WTC11 (cell line): ENCODE data around the gene PHLDA3.

ENCODE experiments used
- CREB1 ChIP-seq: sonication (generic); formaldehyde crosslinking; IDR thresholded peaks from 2 replicates; pipeline ENCODE4 v1.8.0; 2023; ENCODE audit warnings: mild to moderate bottlenecking, missing genetic modification reagents
- ESRRA ChIP-seq: sonication (generic); formaldehyde crosslinking; IDR thresholded peaks from 2 replicates; pipeline ENCODE4 v1.8.1; 2022; ENCODE audit warnings: mild to moderate bottlenecking, missing genetic modification reagents, borderline replicate concordance
- FOXK1 ChIP-seq: sonication (generic); formaldehyde crosslinking; IDR thresholded peaks from 2 replicates; pipeline ENCODE4 v1.8.0; 2022; ENCODE audit warnings: mild to moderate bottlenecking, moderate library complexity, missing genetic modification reagents
- IRF2 ChIP-seq: sonication (generic); formaldehyde crosslinking; IDR thresholded peaks from 2 replicates; pipeline ENCODE4 v1.8.0; 2022; ENCODE audit warnings: low read depth, missing genetic modification reagents, borderline replicate concordance
- KAT7 ChIP-seq: sonication (generic); formaldehyde crosslinking; IDR thresholded peaks from 2 replicates; pipeline ENCODE4 v1.8.1; 2023; ENCODE audit warnings: missing genetic modification reagents, mild to moderate bottlenecking, borderline replicate concordance
- NR1H2 ChIP-seq: sonication (generic); formaldehyde crosslinking; IDR thresholded peaks from 2 replicates; pipeline ENCODE4 v1.9.0; 2021; ENCODE audit warnings: mild to moderate bottlenecking, moderate library complexity, missing genetic modification reagents
- TEAD4 ChIP-seq: sonication (generic); formaldehyde crosslinking; IDR thresholded peaks from 2 replicates; pipeline ENCODE4 v1.8.0; 2022; ENCODE audit warnings: mild to moderate bottlenecking, missing genetic modification reagents
- ZNF121 ChIP-seq: sonication (generic); formaldehyde crosslinking; IDR thresholded peaks from 2 replicates; pipeline ENCODE4 v1.8.0; 2023; ENCODE audit warnings: missing genetic modification reagents
- TF ChIP-seq, protein P1 (sequence below): sonication (generic); formaldehyde crosslinking; IDR thresholded peaks from 2 replicates; pipeline ENCODE4 v1.8.1; 2022; ENCODE audit warnings: mild to moderate bottlenecking, moderate library complexity, missing genetic modification reagents
- TF ChIP-seq, protein P2 (sequence below): sonication (generic); formaldehyde crosslinking; IDR thresholded peaks from 2 replicates; pipeline ENCODE4 v1.8.0; 2022; ENCODE audit warnings: mild to moderate bottlenecking, missing genetic modification reagents
- TF ChIP-seq, protein P3 (sequence below): fragments of 200-600 bp; IDR thresholded peaks from 2 replicates; pipeline ENCODE4 v1.8.0; 2022; ENCODE audit warnings: antibody characterized with exemption
- TF ChIP-seq, protein P4 (sequence below): sonication (generic); formaldehyde crosslinking; IDR thresholded peaks from 2 replicates; pipeline ENCODE4 v1.8.1; 2023; ENCODE audit warnings: mild to moderate bottlenecking, missing genetic modification reagents
- TF ChIP-seq, protein P5 (sequence below): sonication (generic); formaldehyde crosslinking; IDR thresholded peaks from 2 replicates; pipeline ENCODE4 v1.8.1; 2023; ENCODE audit warnings: mild to moderate bottlenecking, missing genetic modification reagents, moderate library complexity

DNA sequence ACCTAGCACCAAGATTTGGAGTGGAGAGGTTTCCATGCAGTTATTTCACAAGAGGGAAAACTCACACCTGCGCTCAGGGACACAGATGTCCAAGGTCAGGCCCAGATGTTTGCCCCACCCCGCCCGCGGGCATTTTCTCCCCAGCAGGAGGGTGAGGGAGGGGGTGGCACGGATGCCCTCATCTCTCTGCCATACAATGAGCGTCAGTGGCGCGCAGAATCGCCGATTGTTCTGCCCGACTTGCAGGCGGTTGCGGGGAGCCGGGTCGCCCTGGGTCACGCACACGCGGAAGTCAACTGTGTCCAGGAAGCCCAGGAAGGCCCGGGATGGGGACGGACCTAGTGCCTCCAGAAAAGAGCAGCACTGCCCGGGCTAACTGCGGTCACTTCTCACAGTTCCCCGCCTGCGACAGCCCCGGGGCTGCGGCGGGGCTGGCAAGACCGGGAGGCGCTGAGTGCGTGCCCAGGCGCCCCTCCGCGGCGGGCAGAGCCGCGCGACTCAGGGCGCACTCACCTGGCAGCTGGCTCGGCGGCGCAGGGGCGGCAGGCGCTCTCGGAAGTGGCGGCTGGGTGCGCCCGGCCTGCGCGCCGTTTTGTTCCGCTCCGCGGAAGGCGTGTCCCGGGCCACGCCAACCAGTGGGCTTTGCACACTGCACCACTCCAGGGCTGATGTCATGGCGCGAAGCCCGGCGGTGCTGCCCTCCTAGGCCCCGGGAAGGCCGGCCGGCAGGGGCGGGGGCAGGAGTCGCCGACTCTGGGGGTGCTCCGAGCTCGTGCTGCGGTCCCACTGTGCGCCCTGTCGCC lies 37.8 kb upstream of the PHLDA3 start, which contains the start of gene CSRP1:
- no peak for TF ChIP-seq TEAD4 (CRISPR knock-in tag)
- no peak for TF ChIP-seq IRF2 (CRISPR knock-in tag)
- TF ChIP-seq, protein P1, sequence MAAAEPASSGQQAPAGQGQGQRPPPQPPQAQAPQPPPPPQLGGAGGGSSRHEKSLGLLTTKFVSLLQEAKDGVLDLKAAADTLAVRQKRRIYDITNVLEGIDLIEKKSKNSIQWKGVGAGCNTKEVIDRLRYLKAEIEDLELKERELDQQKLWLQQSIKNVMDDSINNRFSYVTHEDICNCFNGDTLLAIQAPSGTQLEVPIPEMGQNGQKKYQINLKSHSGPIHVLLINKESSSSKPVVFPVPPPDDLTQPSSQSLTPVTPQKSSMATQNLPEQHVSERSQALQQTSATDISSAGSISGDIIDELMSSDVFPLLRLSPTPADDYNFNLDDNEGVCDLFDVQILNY (CRISPR knock-in tag), result peak; percentile 48; the same call in 1 of the 2 replicates
- TF ChIP-seq, protein P2, sequence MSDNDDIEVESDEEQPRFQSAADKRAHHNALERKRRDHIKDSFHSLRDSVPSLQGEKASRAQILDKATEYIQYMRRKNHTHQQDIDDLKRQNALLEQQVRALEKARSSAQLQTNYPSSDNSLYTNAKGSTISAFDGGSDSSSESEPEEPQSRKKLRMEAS (CRISPR knock-in tag), result peak; percentile 85
- TF ChIP-seq, protein P3, sequence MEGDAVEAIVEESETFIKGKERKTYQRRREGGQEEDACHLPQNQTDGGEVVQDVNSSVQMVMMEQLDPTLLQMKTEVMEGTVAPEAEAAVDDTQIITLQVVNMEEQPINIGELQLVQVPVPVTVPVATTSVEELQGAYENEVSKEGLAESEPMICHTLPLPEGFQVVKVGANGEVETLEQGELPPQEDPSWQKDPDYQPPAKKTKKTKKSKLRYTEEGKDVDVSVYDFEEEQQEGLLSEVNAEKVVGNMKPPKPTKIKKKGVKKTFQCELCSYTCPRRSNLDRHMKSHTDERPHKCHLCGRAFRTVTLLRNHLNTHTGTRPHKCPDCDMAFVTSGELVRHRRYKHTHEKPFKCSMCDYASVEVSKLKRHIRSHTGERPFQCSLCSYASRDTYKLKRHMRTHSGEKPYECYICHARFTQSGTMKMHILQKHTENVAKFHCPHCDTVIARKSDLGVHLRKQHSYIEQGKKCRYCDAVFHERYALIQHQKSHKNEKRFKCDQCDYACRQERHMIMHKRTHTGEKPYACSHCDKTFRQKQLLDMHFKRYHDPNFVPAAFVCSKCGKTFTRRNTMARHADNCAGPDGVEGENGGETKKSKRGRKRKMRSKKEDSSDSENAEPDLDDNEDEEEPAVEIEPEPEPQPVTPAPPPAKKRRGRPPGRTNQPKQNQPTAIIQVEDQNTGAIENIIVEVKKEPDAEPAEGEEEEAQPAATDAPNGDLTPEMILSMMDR, result no peak
- TF ChIP-seq FOXK1, result 0 out of 2 replicates have a peak, but pooled peaks have one; percentile 21
- TF ChIP-seq, protein P4, sequence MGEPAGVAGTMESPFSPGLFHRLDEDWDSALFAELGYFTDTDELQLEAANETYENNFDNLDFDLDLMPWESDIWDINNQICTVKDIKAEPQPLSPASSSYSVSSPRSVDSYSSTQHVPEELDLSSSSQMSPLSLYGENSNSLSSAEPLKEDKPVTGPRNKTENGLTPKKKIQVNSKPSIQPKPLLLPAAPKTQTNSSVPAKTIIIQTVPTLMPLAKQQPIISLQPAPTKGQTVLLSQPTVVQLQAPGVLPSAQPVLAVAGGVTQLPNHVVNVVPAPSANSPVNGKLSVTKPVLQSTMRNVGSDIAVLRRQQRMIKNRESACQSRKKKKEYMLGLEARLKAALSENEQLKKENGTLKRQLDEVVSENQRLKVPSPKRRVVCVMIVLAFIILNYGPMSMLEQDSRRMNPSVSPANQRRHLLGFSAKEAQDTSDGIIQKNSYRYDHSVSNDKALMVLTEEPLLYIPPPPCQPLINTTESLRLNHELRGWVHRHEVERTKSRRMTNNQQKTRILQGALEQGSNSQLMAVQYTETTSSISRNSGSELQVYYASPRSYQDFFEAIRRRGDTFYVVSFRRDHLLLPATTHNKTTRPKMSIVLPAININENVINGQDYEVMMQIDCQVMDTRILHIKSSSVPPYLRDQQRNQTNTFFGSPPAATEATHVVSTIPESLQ (CRISPR knock-in tag), result no peak
- TF ChIP-seq NR1H2 (CRISPR knock-in tag), result no peak
- TF ChIP-seq KAT7 (CRISPR knock-in tag), result peak; percentile 80; the same call in 1 of the 2 replicates
- TF ChIP-seq ESRRA (CRISPR knock-in tag), result peak; percentile 87; the same call in 1 of the 2 replicates
- no peak for TF ChIP-seq CREB1 (CRISPR knock-in tag)
- TF ChIP-seq, protein P5, sequence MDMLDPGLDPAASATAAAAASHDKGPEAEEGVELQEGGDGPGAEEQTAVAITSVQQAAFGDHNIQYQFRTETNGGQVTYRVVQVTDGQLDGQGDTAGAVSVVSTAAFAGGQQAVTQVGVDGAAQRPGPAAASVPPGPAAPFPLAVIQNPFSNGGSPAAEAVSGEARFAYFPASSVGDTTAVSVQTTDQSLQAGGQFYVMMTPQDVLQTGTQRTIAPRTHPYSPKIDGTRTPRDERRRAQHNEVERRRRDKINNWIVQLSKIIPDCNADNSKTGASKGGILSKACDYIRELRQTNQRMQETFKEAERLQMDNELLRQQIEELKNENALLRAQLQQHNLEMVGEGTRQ, result no peak
- TF ChIP-seq ZNF121 (CRISPR knock-in tag), result no peak
